HG03575 (cell line): ENCODE data around the gene RANBP1.

Experiments
- ATAC-seq: cut with Tn5 transposase; IDR thresholded peaks from one replicate; pipeline ENCODE4 v1.9.1; 2021; ENCODE audit not compliant: unreplicated experiment, insufficient number of reproducible peaks, low FRiP score; ENCODE audit errors: extremely low read depth

The RANBP1 gene

GRCh38 chr22:20106205-20106848, 9.6 kb upstream of the RANBP1 start:
- no peak for ATAC-seq

- ATAC-seq = no peak
These were observed 9.1 kb upstream of the RANBP1 start for GRCh38 chr22:20106849-20107237.

DNA sequence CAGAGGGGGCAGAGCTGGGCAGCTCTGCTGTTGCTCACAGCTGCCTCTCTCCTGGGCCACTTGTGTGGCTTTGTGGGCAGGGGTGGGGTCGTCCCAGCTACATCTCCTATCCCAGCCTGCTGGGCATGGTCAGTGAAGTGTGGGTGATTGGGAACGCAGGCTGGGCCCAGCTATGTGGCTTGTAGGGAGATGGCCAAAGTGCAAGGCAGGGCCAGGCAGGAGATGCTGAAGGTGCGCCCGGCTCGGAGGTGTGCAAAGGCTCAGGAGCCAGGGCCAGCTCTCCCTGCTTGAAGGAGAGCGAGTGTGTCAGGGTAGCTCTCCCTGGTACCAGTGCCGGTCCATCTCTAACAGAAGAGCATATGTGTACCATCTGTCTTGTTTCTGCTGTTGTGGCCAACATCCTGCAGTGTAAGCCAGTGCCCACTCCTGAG, 8.4 kb upstream of the RANBP1 start:
- ATAC-seq = no peak

DNA sequence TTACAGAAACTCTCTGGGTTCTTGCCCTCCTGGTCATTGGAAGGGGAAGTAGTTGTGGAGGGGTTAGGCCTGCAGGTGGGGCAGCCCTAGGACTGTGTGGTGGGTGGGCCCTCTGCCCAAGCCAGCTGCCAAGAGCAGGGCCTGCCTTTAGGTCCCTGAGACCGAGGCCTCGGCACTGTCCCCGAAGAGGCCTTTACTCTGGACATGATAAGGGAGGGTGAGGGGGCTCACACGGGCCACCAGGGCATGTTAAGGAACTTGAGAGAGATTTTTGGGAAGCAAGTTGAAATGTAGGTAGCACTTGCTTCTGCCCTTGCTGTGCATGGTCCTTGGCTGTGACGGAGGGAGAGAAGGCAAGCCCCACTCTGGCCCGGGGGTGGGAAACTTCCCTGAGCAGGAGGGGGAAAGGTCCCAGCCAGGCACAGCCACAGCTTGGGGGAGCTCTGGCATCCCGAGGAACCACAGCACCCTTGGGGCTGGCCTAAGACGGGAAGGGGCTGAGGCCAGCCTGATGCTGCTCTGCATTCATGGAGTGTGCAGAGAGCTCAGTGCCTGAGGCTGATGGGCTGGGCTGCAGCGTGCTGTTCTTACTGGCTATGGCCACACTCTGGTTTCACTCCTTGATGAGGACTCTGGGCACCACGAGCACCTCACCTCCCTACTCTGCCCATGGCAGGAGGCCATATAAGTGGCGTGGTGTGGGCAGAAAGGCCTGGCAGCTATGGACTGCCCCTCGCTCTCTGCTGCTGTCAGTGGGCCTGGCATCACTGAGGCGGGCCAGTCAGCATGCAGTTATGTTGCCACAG, 7.8 kb upstream of the RANBP1 start:
- ATAC-seq = no peak

GRCh38 chr22:20108757-20109230, 7.1 kb upstream of the RANBP1 start:
- no peak for ATAC-seq

DNA sequence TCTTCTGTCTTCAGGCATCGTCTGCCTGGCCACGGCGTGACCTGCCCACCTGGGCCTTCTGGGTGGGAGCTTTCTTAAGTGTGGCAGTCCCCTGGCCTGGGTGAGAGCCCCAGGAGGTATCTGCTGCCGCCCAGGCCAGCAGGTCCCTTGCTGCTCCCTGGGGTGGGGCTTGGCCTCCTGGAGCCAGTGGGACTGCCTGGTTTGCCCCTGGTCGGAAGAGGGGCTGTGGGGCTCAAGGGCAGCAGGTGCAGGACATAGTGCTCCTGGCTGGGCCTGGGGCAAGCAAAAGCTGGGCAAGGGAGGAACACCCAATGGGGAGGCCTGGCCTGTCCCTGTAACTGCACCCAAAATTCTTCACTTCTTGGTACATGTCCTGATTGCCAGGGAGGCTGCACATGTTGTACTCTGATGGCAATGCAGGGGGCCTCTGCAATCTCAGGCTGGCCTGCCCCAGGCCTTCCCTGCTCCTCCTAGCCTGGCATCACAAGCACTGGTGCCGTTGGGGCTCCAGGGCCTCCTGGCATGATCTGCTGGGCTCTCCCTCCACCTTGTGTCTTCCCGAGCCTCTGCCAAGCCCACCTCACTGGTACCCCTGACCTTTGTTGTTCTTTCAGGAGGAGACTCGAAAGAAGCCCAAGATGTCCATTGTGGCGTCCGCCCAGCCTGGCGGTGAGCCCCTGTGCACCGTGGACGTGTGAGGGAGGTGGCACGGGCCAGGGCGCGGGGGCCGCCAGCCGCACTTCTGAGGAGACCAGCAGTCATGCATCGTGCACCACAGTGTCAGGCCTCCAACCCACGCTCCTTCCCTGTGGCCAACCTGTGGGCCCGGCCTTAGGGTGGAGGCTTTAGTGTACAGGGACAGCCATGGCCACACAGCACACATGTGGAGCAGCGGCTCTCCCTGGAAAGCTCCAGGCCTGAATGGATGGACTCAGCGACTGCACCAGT, 6.2 kb upstream of the RANBP1 start:
- ATAC-seq = no peak

DNA sequence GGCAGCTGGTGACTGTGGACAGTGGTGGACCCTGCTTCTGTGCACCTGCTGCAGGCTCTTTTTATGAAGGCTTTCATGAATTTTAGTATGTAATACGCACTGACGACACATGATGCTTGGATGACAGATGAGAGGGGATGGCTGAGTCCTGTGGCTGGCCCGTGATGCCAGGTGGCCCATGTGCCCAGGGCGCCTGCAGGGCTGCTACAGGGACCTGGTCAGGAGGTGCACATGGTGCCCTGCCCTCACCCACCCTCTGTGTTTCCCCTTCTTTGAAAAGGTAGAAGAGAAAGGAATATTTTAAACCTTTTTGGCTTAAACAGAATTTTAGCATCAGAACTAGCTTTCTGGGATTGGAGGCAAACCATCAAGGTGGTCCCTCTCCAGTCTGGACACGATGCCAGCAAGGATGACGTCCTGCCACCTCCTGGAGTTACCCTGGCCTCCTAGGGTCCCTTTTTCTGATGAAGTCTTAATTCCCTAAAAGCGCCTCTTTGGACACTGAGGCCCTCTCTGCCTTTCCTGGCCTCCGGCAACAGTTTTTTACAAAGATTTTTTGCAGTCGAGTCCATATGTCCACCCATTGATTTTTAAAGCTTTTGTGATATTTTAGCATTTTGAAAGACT, 5.4 kb upstream of the RANBP1 start:
- ATAC-seq = no peak

- ATAC-seq = no peak
These were observed 4.7 kb upstream of the RANBP1 start for GRCh38 chr22:20111045-20111688.

- no peak for ATAC-seq
These were observed 3.9 kb upstream of the RANBP1 start for GRCh38 chr22:20111689-20112622.

DNA sequence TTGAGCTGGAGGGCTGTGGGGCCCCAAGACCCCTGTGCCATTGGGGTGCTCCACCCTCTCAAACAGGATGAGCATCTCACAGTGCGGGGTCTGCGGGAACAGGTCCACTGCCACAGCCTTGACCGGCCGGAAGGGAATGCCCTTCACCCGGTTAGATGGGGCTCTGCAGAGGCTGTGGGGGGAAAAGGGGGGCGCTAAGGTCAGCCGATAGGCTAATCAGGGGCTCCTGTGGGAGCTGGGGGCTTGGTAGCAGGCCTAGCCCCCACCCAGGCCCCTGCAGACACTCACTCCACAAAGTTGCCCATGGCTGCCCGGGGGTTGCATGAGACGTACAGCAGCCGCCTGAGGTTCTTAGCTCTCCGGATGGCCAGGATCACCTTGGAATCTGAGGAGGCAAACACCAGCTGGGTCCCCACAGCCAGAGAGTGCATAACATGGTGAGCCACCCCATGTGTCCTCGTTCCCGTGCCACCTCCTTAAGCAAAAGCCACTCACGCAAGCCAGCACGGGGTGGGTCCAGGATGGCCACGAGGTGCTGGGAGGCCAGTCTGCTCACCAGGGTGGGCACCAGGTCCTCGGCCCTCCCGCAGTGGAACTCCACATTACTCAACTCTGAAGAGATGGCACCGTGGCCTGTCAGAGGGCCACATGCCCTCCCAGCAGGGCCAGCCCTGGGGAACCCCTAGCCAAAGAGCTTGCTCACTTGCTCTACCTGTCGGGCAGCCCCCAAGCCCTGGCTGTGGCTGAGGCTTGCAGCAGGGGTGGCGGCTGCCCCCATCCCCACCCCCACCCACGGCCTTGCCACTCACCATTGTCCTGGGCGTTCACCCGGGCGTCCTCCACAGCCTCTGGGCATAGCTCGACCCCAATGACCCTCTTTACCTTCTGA, 3.0 kb upstream of the RANBP1 start:
- no peak for ATAC-seq

GRCh38 chr22:20113551-20114310, 2.2 kb upstream of the RANBP1 start:
- ATAC-seq = no peak

GRCh38 chr22:20114506-20115475, 1.1 kb upstream of the RANBP1 start:
- ATAC-seq = no peak

DNA sequence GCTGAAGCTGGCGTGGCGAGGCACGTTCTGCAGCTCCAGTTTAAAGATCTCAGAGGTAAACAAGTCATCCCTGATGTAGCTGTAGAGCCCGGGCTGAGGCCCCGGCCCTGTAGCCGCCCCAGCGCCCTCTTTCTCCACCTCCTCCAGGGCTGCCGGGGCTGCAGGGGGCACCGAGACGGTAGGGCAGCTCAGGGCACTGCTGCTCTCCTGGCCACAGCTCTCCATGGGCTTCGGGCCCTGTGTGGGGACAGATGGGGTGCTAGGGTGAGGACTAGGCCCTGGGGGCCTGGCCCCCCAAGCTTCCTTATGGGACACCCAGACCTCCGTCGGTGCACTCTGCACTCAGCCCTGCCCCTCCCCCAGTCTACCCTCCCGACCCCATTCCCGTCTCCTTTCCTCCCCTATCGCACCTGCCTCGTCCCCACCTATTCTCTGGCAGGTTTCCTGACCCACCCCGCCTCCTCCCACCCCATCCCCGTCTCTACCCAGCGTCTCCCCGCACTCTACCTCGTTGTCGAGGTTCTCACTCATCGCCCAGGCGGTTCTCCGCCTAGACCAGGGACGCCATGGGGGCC, 559 bp downstream of the RANBP1 start:
- no peak for ATAC-seq

DNA sequence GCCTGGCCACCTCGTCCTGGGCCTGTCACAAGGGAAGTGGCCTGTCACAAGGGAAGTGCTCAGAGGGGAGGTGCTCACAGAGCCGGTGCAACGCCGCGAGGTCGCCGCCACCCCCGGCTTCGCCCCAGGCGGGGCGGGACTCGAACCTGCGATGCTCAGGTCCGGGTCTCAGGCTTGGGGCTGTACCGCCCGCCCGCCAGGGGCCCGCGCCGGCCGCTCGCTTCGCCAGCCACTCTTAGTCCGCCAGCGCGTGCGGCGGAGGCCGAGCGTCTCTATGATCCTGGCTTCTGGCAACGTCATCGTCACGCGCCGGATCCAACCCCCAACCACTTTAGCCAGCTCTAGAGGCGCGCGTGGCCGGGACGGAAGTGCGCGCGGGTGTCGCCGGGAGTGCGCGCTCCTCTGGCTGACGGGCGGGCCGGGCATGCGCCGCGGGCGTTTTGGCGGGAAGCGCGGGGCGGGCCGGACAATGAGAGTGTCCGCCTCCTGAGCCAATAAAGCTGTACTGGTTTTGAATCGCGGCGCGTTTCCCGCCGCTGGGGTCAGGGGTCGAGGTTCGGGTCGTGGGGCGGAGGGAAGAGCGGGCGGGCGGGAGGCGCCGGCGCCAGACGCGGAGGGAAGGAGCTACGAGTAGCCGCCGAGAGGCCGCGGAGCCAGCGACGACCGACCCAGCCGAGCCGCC, 1.2 kb downstream of the RANBP1 start, which contains the start of gene TRMT2A:
Gene TRMT2A (minus strand): TSS at position 276 of the 682 bp plus-strand sequence. CDS start 320 bp downstream, outside the sequence.
- no peak for ATAC-seq
